NCI-H524 (cell line): ENCODE measurements around the gene RIMS4.

Experiments
- DNase-seq, 2 experiments: peaks; one replicate each; lab custom pipeline; 2025; lab: John Stamatoyannopoulos, UW

Gene RIMS4

GRCh38 chr20:44719841-44720240 lies 90.5 kb downstream of the RIMS4 start:
- DNase-seq, result no peak

- peak; percentile 16 to 64 for DNase-seq
These were observed 92.4 kb downstream of the RIMS4 start for GRCh38 chr20:44717986-44718385.

DNA sequence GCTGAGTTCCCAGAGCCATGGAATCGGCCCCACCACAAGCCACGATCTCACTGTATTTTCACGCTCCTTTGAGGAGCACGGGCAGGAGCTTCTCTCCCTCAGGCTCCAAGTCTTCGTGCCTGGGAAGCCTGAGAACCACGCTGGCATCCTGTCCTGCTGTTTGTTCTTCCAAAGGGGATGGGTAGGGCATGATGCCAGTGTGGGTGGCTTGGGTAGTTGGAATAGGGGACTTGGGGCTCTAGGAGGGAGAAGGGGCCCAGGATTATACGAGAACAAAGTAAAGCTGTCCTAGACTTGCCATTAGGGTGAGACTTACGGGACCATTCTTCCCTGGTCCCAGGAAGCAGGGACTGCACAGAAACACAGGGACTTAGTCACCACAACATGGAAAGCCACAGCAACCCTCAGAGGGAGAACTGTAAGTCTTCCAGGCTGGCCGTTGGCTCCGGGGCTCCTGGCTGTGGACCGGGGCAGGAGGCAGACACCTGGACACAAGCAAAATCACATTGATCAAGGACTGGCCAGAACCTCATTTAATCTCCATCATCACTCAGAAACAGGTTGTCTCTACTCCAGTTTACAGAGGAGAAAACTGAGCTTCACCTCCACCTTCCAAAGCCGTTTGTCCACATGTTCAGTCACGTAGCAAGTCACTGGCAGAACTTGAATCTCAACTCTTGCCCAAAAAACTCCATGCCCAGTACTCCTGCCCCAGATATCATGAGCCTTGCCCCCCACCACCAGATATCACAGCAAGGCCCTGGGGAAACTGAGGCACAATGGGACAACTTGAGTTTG lies 93.8 kb downstream of the RIMS4 start:
- DNase-seq, result no peak

DNA sequence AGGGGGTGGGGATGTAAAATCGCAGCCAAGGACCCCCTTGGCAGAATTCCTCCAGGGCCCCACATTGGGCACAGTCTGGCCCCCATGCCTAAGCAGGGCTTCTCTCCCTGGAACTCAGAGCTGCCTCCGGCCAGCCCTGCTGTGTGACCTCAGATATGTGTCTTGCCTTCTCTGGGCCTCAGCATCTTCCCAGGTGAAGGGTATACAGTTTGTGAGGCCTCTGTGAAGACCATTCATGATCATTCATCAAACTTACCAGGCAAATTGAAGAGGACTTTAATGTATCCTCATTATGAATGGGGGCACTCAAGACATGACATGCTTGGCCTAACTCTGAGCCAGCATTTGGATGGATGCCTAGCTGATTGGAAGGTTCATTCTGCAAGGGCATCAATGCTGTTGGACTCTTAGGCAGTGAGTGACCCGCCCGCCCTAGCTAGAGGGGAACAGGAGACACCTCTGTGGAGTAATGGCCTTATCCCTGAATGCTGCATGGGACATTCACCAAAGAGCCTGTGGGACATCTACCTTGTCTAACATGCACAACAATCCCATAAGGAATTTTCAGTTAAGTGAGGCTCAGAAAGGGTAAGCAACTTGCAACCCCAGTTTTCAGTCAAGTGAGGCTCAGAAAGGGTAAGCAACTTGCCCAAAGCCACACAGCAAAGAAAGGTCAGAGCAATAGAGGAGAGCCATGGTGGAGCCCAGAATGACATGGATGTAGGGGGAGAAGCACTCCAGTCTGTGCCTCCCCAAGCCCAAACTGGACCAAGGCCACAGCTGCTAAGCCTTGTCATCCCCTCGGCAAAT lies 94.6 kb downstream of the RIMS4 start:
- no peak for DNase-seq

- DNase-seq, result no peak
These were observed 95.4 kb downstream of the RIMS4 start, which contains the start of gene CCN5 for GRCh38 chr20:44714701-44715498. TSS of gene CCN5 (plus strand) at chr20:44715369. CDS start at chr20:44715391, 22 bp downstream.

- DNase-seq, result no peak
These were observed 96.1 kb downstream of the RIMS4 start for GRCh38 chr20:44714102-44714700.

GRCh38 chr20:44711237-44711636 lies 99.1 kb downstream of the RIMS4 start:
- DNase-seq, result no peak

DNA sequence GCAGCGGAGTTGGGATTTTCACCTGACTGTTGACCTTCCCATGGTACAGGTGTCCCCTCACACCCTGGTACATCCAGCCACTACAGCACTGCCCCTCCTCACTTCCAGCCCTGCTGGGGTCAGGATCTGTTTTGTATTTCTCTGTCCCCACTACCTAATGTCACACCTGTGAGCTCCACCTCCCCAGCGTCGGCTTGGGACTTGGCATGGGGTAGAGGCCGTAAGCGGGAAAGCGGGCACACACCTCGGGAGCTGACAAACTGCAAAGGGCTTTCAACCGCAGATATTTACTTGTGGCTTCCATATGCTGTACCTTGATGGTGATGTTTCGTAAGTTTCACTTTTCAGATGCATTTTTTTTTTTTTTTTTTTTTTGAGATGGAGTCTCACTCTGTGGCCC lies 100.5 kb downstream of the RIMS4 start:
- no peak for DNase-seq

GRCh38 chr20:44709380-44709779 lies 101.0 kb downstream of the RIMS4 start:
- DNase-seq, result no peak

DNA sequence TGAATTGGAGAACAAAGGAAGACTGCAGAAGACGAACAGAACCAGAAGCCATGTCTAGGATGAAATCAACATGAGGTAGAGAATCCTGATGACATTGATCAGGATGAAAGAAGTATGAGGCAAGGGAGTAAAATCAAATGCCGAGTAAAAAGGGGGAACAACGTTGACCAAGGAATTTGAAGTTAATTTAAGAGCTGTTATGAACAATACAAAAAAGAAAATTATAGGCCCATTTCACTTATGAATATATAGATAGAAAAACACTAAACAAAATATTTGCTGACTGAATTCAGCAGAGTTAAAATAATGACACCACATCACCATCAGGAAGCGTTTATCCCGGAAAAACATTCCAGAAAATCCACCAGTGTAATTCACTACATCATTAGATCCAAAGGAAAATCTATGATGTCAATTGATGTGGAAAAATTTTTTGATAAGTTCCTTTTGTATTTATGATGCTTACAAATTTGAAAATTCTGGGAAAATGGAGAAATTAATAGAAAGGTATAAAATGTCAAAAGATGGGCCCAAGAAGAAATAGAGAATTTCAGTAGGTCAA lies 103.2 kb downstream of the RIMS4 start:
- no peak for DNase-seq

DNA sequence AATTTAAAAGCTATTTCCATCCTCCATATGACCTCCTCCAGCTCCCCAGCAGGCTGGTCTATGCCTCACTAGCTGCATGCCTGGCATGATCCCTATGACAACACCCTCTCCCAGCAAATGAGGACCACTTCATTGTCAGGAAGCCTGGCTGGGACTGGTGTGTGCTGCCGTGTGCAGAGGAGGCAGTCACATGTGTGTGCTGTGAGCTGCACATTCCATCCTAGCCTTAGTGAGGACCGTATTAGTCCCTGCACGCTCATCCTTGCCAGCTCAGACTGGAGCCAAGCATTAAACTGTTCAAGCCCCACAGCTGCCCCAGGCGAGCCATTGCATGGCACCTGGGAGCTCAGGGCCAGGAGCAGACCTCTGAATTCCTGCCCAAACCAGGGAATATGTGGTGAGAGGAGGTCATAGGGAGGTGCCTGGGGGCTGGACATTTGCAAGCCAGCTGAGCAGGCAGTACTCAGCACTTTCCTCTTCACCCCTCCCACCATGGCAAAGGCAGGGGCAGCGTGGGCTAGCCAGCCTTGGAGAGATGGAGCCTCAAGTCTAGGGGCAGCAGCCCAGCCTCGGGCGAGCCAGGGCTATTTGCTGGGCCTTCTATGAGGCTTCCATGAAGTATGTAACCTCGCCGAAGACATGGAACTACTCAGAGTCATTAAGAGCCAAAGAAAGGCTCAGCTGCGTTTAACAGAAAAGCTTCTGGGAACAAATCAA lies 103.9 kb downstream of the RIMS4 start:
- DNase-seq, result no peak

- DNase-seq, result no peak
These were observed 104.8 kb downstream of the RIMS4 start for GRCh38 chr20:44705364-44706094.

- no peak for DNase-seq
These were observed 105.8 kb downstream of the RIMS4 start for GRCh38 chr20:44704551-44704971.

DNA sequence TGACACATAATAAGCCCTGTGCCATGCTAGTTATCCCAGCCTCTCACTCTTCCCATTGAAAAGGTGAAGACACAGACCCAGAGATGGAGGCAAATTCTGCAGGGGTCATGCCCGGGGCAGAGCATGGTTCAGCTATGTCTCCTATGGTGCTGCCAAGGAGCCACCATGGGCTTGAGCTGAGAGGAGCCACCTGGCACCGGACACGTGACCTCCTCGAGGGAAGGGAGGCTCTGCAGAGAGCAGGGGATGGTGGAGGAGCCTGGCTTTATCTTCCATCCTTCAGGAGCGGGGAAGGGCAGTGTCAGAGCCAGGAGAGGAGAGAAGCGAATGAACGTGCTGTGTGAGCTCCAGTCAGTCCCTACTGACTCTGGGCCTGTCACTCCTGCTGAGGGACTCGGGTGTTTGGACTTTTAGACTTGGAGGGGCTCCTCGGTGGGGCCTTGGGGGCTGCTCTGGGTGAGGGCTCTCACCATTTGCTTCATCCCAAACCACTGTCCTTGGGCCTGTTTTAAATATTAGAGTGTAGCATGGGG lies 106.3 kb downstream of the RIMS4 start:
- peak in 1 of 2 experiments; percentile 12 for DNase-seq

DNA sequence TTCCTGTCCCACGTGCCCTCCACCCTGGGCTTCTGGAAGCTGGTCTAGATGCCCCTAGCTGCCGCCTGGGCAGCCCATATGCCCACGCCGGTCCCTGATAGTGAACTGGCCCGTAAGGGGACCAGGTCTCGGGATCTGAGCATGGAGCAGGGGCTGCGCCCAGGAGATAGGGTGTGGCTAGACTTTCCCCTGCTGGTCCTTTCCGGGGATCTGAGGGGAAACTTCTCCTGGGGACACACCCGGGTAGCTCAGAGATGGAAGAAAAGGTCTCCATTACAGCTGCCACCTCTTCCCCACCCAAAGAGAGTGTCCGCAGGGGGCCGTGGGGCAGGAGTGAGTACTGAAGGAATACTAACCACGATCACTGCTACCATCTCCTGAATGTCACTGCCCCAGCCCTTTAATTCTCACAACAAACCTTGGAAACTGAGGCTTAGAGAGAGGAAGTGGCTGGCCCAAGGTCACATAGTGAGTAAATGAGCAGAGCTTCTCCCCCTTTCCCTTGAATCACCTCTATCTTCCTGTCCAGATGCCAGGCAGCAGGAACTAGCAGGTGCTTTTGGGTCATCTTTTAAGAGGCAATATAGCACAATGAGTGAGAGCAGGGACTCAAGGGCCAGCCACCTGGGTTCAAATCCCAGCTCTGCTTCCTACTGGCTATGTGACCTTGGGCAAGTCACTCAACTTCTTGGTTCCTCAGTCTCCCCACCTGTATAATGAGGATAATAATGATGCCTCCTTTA lies 107.0 kb downstream of the RIMS4 start:
- no peak for DNase-seq

DNA sequence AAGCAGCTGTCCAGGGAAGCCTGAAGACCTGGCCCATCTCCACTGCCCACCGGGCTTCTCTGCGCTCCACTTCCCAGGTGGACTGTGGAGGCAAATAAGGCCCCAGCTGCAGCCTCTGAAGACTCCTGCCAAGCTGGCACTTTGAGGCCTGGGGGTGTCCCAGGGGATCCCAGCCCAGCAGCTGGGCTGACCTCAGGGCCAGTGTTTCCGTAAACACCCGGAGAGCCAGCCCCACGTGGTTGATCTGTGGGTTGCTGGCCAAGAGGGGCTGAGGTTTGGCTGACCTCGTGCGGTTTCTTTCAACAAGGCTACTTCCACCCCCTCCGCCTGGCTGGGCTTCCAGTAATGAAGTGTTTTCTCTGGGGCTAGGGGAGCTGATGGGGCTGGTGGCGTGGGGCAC lies 107.6 kb downstream of the RIMS4 start:
- peak; percentile 21 to 63 for DNase-seq

DNA sequence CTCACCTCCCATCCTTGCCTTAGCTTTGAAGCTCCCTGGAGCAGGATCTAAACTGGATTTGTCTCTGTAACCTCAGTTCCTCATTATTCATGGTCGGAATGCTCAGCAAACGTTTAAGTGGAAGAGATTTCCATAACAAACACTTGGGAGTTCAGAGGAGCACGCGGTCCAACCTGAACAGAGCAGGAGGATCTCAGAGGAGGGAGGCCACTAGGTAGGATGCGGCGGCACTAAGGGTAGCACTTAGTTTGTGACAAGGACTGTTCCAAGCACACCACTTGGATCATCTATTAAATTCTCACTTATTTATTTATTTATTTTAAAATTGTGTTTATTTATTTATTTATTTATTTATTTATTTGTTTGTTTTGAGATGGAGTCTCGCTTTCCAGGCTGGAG lies 108.5 kb downstream of the RIMS4 start:
- DNase-seq, result peak; percentile 17 to 51
